IPS-18a (cell line): ENCODE results near the gene OBSL1.

Source experiments
- H3K27ac ChIP-seq: one replicate; pipeline ENCODE4 v1.5.1; 2013; ENCODE audit warnings: low read length
- H3K27me3 ChIP-seq: one replicate; pipeline ENCODE4 v1.6.1; 2013; ENCODE audit warnings: mild to moderate bottlenecking, low read length; ENCODE audit not compliant: control insufficient read depth, insufficient read depth
- H3K36me3 ChIP-seq: one replicate; pipeline ENCODE4 v1.6.1; 2013; ENCODE audit warnings: low read depth, low read length; ENCODE audit not compliant: control insufficient read depth
- H3K4me1 ChIP-seq: one replicate; pipeline ENCODE4 v1.6.1; 2013; ENCODE audit warnings: low read depth, low read length; ENCODE audit not compliant: control insufficient read depth
- H3K4me3 ChIP-seq: one replicate; pipeline ENCODE4 v1.5.1; 2013; ENCODE audit warnings: low read length
- H3K9ac ChIP-seq: one replicate; pipeline ENCODE4 v1.6.1; 2013; ENCODE audit warnings: mild to moderate bottlenecking, low read length, moderate library complexity
- H3K9me3 ChIP-seq: one replicate; pipeline ENCODE4 v1.6.1; 2013; ENCODE audit warnings: low read depth, low read length; ENCODE audit not compliant: control insufficient read depth

OBSL1 gene

DNA sequence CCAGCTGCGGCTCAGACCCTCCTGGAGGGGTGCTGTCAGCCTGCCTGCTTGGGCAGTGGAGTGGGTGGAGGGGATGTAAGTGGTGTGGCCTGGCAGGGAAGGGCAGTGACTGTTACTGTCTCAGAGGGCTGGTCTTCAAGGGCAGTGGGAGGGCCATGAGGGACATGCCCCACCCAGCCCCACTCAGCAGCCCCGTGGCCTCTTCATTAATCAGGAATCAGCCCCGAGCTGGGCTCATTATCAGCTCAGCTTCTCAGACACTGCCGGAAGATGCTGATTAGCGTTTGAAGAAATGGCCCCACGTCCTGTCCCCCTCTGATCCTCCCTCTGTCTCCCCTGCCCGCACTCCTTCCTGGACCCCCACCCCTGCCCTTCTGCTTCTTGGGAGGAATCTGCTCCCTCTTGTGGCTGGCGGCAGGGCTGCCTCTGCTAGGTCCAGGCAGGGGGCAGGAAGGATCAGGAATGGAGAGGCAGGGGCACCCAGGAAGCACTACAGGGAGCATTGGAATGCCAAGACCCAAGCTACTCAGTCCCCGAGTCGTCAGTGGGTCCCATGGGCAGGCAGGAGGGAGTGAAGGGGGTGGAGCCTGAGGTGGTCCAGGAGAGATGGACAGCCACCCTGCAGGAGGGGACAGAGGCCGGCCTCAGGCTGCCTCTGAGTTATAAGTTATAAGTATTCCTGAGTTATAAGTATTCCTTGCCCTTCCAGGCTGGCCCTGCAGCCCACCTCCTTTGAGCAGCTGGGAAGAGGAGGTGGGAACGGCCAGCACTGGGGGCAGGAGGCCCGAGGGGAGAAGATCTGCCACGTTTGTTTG is 50.1 kb downstream of the OBSL1 start:
- Histone ChIP-seq H3K9ac (no peak overlapping the region), H3K4me3 (peak overlapping the region; percentile 7), H3K9me3 (no peaks in the 10 kb centered on the region), H3K27me3 (peaks cover 17% of the 10 kb centered on the region), H3K4me1 (peaks cover 26% of the 10 kb centered on the region), H3K36me3 (no peaks in the 10 kb centered on the region), H3K27ac (no peak overlapping the region)

DNA sequence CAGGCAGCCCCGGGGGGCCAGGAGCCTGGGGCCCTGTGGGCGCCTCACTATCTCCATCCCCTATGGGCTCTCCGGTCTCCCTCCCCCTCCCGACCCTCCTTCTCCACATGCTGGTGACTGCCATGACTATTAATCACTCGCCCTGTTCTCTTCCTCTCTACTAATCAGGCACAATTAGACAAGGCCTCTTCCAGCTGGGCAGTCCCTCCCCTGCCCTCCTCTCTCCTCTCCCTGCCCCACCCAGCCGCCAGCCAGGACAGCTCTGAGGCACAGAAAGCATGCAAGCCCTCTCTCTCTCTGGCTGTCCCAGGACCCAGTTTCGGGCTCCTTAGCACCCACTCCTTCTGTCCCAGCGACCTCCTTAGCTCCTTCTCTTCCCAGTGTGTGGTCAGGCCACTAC is 51.3 kb downstream of the OBSL1 start:
- Histone ChIP-seq H3K36me3 (no peaks in the 10 kb centered on the region), H3K9me3 (no peaks in the 10 kb centered on the region), H3K27me3 (peaks cover 27% of the 10 kb centered on the region), H3K27ac (no peak overlapping the region), H3K9ac (no peak overlapping the region), H3K4me1 (peaks cover 23% of the 10 kb centered on the region), H3K4me3 (no peak overlapping the region)

DNA sequence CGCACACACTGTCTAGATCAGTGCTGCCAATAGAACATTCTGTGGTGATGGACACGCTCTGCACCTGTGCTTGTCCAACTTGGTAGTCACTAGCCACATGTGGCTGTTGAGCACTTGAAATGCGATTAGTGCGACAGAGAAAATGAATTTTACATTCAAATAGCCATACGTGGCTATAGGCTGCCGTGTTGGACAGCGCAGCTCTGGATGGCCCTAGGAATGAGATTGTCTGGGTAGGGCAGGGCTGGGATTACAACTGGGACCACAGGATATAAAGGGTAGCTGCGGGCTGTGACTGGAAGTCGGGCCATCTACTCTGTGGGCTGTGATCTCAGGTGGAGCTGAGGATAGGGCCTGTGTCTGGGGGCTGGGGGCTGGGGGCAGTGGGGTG is 51.8 kb downstream of the OBSL1 start:
- no peak overlapping the region for H3K4me3 ChIP-seq
- H3K9ac ChIP-seq = no peak overlapping the region
- H3K27me3 ChIP-seq = peaks cover 32% of the 10 kb centered on the region
- no peak overlapping the region for H3K27ac ChIP-seq
- H3K36me3 ChIP-seq = no peaks in the 10 kb centered on the region
- H3K4me1 ChIP-seq = peaks cover 23% of the 10 kb centered on the region
- no peaks in the 10 kb centered on the region for H3K9me3 ChIP-seq

DNA sequence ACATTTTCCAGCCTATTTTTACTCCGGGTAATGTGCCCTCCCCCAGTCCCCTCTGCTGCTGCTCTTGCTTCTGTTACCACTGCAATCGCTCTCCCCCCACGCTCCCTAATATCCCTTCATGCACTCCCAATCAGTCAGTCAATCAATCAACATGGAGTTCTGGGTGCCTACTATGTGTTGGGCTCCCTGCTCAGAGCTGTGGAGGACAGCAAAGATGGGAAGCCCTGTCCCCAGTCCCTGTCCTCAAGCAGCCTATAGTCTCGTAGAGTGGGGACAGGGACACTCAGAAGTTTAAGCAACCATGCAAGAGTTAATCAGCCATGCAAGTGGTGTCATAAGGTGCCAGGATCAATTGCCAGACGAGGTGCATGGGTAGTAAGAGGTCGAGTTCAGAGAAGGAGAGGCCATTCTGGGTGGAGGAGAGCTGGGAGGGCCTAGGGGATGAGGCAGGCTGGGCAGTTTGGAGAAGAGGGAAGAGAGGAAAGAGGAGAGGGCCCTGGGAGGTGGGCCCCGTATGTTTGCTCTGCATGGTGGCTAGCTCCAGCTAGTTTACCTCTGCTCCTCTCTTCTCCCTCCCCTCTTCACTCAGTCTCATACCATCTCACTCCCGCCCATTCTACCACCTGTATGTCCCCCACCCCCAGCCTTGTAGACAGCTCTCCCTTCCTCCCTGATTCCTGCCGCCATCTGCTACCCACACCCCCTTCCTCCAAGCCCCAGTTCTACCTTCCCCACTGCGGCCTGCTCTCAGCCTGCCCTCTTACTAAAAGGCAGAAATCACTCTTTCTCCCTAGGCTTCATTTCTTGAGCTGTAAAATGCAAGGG is 53.2 kb downstream of the OBSL1 start:
- no peak overlapping the region for H3K27ac ChIP-seq
- H3K36me3 ChIP-seq = no peaks in the 10 kb centered on the region
- H3K4me1 ChIP-seq = peaks cover 23% of the 10 kb centered on the region
- no peak overlapping the region for H3K4me3 ChIP-seq
- no peak overlapping the region for H3K9ac ChIP-seq
- H3K9me3 ChIP-seq = no peaks in the 10 kb centered on the region
- peaks cover 35% of the 10 kb centered on the region for H3K27me3 ChIP-seq

GRCh38 chr2:219516888-219517287 is 54.5 kb downstream of the OBSL1 start:
- no peak overlapping the region for H3K9ac ChIP-seq
- no peak overlapping the region for H3K4me3 ChIP-seq
- peaks cover 48% of the 10 kb centered on the region for H3K27me3 ChIP-seq
- H3K27ac ChIP-seq = no peak overlapping the region
- peaks cover 26% of the 10 kb centered on the region for H3K4me1 ChIP-seq
- no peaks in the 10 kb centered on the region for H3K9me3 ChIP-seq
- no peaks in the 10 kb centered on the region for H3K36me3 ChIP-seq

DNA sequence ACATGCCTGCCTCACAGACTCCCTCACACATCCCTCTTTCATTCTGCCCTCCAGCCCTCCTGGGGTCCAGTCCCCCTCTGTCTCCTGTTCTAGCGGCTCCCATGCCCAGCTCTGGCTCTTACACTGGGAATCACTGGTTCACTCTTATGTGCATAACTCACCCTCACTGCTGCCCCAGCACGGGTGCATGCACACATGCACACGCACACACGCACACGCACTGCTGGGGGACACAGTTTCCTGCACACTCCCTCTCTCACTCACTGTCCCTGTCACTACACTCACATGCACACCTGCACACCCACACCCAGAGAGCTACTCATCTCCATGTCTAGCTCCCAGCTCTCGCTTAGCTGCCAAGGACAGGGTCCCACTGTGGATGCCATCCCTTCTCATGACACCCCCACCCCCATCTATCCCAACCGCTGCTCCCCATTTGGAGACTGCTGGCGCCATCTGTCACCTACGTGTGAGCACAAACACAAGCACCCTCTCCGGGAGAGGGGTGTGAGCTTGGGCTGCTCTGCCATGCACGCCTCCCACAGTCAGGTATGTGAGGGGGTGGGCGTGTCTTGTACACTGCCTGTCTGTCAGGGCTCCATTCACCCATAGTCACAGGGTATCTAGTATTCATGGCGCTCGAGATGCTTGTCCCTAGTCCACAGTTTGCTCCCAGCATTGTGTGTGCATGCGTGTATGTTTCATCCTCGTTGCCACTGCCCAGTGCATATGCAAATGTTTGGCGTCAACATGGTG is 55.3 kb downstream of the OBSL1 start:
- Histone ChIP-seq H3K9me3 (no peaks in the 10 kb centered on the region), H3K9ac (no peak overlapping the region), H3K4me1 (peaks cover 18% of the 10 kb centered on the region), H3K27ac (no peak overlapping the region), H3K27me3 (peaks cover 51% of the 10 kb centered on the region), H3K4me3 (no peak overlapping the region), H3K36me3 (no peaks in the 10 kb centered on the region)

GRCh38 chr2:219514836-219515235 is 56.5 kb downstream of the OBSL1 start:
- Histone ChIP-seq H3K4me3 (no peak overlapping the region), H3K27me3 (peaks cover 51% of the 10 kb centered on the region), H3K4me1 (peaks cover 18% of the 10 kb centered on the region), H3K36me3 (no peaks in the 10 kb centered on the region), H3K9me3 (no peaks in the 10 kb centered on the region), H3K27ac (no peak overlapping the region), H3K9ac (no peak overlapping the region)

- no peak within 1 kb of the TSS for H3K9ac ChIP-seq
- peaks cover 55% of the 10 kb centered on the region for H3K27me3 ChIP-seq
- no peaks in the 10 kb centered on the region for H3K36me3 ChIP-seq
- no peak within 1 kb of the TSS for H3K27ac ChIP-seq
- no peaks in the 10 kb centered on the region for H3K9me3 ChIP-seq
- H3K4me3 ChIP-seq = no peak within 1 kb of the TSS
- peaks cover 22% of the 10 kb centered on the region for H3K4me1 ChIP-seq
Observed at GRCh38 chr2:219514196-219514761, 57.1 kb downstream of the OBSL1 start, which contains the start of gene ASIC4. Gene ASIC4, plus strand, starts transcription at chr2:219514482. Its CDS starts 243 bp downstream, at chr2:219514725.

DNA sequence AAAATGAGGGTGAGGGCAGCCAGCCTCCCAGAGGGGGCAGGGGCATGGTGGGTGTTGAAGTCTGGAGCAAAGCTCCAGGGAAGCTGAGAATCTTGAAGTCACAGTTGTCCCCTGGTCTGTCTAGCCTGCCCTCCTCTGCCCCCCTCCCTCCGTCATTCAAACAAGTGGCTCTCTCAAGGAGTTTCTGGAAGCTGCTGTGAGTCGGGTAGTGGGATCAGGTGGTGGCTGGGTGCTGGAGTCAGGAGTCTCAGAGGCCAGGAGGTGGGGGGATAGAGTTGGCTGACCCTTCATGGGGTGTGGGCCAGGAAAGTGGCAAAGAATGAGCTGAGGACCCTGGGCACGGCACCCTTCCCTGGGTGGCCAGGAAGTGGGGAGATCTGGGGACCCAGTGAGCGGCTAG is 57.6 kb downstream of the OBSL1 start:
- Histone ChIP-seq H3K4me3 (no peak overlapping the region), H3K36me3 (no peaks in the 10 kb centered on the region), H3K9ac (no peak overlapping the region), H3K27ac (no peak overlapping the region), H3K4me1 (peaks cover 25% of the 10 kb centered on the region), H3K9me3 (no peaks in the 10 kb centered on the region), H3K27me3 (peaks cover 57% of the 10 kb centered on the region)

DNA sequence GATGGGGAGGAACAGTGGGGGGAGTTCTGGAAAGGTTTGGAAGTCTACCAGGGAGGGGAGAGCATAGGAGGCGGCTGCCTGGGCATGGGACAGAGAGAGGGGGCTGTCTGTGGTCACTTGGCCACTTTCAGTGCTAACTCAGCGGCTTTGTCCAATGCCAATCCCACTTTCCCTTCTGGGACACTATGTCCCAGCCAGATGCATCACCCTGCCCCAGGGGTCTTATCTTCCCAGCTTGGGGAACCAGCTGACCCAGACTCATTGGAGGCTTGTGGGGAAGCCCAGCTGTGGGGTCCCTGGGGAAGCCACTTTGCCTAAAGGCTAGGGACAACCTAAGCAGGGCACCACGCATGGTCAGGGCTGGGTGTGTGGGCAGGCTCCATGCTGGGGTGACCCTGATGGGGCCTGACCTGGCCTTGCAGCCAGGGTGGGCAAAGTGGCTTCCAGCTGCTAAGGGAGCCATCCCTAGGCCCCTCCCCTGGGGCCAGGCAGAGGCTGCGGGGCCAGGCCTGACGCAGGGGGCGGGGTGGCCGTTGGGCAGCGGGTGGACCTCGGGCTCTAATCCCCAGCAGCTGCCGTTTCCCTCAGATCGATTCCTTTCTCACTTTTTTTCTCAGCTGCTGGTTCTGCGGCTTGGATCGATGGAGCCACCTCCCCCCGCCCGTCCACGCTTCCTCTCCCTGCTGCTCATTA is 58.7 kb downstream of the OBSL1 start:
- peaks cover 51% of the 10 kb centered on the region for H3K27me3 ChIP-seq

More for the DNA sequence above, 58.7 kb downstream of the OBSL1 start:
- H3K27ac ChIP-seq = no peak overlapping the region
- H3K9me3 ChIP-seq = no peaks in the 10 kb centered on the region
- no peak overlapping the region for H3K9ac ChIP-seq
- no peak overlapping the region for H3K4me3 ChIP-seq
- peaks cover 33% of the 10 kb centered on the region for H3K4me1 ChIP-seq
- no peaks in the 10 kb centered on the region for H3K36me3 ChIP-seq
